ENCODE results near the gene PEA15.

Gene PEA15

DNA sequence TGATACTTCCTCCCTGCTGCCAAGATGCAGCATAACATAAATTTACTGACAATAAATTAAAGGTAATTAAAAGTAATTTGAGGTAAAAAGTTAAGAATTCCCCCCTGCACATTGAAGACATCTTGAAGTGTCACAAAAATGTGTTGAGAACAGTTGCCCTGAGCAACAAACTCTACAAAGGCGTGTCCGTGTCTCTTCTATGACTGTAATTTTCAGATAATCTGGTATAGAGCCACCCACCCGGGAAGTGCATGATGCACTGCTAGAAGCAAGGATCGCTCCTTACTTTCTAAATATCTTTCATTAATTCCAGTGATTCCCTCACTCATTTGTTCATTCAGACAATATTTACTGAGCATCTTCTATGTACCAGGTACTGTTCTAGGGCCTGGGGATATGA, 25.8 kb upstream of the PEA15 start:
- Histone ChIP-seq H3K4me2 (ENCODE audit: low read length) (no peak overlapping the region), H3K9me3 (ENCODE audit: low read length) (no peaks in the 10 kb centered on the region), H2AFZ (ENCODE audit: low read length) (no peak overlapping the region), H3K27ac (ENCODE audit: low read depth, low read length, poor library complexity, severe bottlenecking) (no peak overlapping the region), H4K20me1 (ENCODE audit: insufficient read depth, low read length) (no peaks in the 10 kb centered on the region), H3K79me2 (ENCODE audit: insufficient read depth, low read length) (no peaks in the 10 kb centered on the region), H3K9ac (ENCODE audit: low read length) (no peak overlapping the region), H3K4me3 (ENCODE audit: low read depth, low read length, poor library complexity, severe bottlenecking) (no peak overlapping the region), H3K4me1 (ENCODE audit: insufficient read depth, low read length, severe bottlenecking) (no peaks in the 10 kb centered on the region), H3K9me2 (ENCODE audit: low read depth, low read length) (no peaks in the 10 kb centered on the region), H3F3A (ENCODE audit: insufficient read depth, low read length) (no peaks in the 10 kb centered on the region), H3K36me3 (ENCODE audit: insufficient read depth, low read length) (no peaks in the 10 kb centered on the region), H3K27me3 (ENCODE audit: insufficient read depth, low read length) (peaks cover 3% of the 10 kb centered on the region; the same call in 1 of the 2 replicates)
- TF ChIP-seq, protein P1, sequence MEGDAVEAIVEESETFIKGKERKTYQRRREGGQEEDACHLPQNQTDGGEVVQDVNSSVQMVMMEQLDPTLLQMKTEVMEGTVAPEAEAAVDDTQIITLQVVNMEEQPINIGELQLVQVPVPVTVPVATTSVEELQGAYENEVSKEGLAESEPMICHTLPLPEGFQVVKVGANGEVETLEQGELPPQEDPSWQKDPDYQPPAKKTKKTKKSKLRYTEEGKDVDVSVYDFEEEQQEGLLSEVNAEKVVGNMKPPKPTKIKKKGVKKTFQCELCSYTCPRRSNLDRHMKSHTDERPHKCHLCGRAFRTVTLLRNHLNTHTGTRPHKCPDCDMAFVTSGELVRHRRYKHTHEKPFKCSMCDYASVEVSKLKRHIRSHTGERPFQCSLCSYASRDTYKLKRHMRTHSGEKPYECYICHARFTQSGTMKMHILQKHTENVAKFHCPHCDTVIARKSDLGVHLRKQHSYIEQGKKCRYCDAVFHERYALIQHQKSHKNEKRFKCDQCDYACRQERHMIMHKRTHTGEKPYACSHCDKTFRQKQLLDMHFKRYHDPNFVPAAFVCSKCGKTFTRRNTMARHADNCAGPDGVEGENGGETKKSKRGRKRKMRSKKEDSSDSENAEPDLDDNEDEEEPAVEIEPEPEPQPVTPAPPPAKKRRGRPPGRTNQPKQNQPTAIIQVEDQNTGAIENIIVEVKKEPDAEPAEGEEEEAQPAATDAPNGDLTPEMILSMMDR (IDR thresholded peaks at IDR 0.05; ENCODE audit: low read length): no peak
- TF ChIP-seq EZH2 (IDR thresholded peaks at IDR 0.05; ENCODE audit: borderline replicate concordance, low read length): no peak

DNA sequence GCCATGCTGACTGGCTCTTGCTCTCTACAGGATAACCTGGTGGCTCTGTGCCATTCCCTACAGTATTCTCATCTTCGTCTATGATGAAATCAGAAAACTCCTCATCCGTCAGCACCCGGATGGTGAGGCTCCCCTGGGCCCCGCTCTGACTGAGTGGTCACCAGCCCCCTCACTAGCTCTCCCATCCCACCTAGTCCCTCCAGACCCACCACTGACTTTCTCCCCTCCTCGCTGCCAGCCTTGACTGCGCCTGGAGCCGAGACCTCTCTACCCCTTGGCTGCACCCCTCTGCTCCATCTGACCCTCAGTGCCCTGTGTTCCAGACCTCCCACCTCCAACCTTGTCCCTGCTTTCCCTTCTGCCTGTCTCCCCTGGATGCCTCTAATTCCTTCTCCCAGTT, 18.9 kb upstream of the PEA15 start:
- H3K9ac ChIP-seq (ENCODE audit: low read length): no peak overlapping the region
- no peaks in the 10 kb centered on the region for H3F3A ChIP-seq (ENCODE audit: insufficient read depth, low read length)
- H3K36me3 ChIP-seq (ENCODE audit: insufficient read depth, low read length): no peaks in the 10 kb centered on the region
- no peak overlapping the region for H2AFZ ChIP-seq (ENCODE audit: low read length)
- H3K9me3 ChIP-seq (ENCODE audit: low read length): no peaks in the 10 kb centered on the region
- no peaks in the 10 kb centered on the region for H3K27me3 ChIP-seq (ENCODE audit: insufficient read depth, low read length)
- no peak overlapping the region for H3K27ac ChIP-seq (ENCODE audit: low read depth, low read length, poor library complexity, severe bottlenecking)
- H4K20me1 ChIP-seq (ENCODE audit: insufficient read depth, low read length): no peaks in the 10 kb centered on the region
- TF ChIP-seq EZH2 (IDR thresholded peaks at IDR 0.05; ENCODE audit: borderline replicate concordance, low read length): no peak
- TF ChIP-seq, protein P1 (IDR thresholded peaks at IDR 0.05; ENCODE audit: low read length): no peak
- H3K9me2 ChIP-seq (ENCODE audit: low read depth, low read length): no peaks in the 10 kb centered on the region
- no peaks in the 10 kb centered on the region for H3K79me2 ChIP-seq (ENCODE audit: insufficient read depth, low read length)
- H3K4me3 ChIP-seq (ENCODE audit: low read depth, low read length, poor library complexity, severe bottlenecking): no peak overlapping the region
- no peak overlapping the region for H3K4me2 ChIP-seq (ENCODE audit: low read length)
- H3K4me1 ChIP-seq (ENCODE audit: insufficient read depth, low read length, severe bottlenecking): no peaks in the 10 kb centered on the region

DNA sequence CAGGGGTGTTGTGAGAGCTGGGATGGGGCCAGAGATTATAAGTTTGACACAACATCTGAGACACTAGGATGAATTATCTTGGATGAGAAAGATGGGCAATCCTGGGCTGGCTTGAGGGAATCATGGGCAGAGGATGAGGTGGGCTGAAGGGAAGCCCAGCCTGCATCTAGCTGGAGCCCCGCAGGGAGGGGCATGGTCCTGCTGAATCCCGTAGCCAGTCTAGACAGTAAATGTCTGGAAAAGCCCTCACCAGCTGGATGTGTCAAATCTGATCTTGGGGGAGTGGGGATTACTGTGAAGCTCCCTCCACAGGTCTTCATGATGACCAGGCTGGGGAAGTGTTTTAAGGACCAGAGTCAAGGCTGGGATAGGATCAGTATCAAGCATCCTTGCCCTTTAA, 18.5 kb upstream of the PEA15 start:
- Histone ChIP-seq H3K79me2 (ENCODE audit: insufficient read depth, low read length) (no peaks in the 10 kb centered on the region), H3K9ac (ENCODE audit: low read length) (no peak overlapping the region), H3K36me3 (ENCODE audit: insufficient read depth, low read length) (no peaks in the 10 kb centered on the region), H3K9me2 (ENCODE audit: low read depth, low read length) (no peaks in the 10 kb centered on the region), H3K27me3 (ENCODE audit: insufficient read depth, low read length) (no peaks in the 10 kb centered on the region), H3K4me3 (ENCODE audit: low read depth, low read length, poor library complexity, severe bottlenecking) (no peak overlapping the region), H3K4me1 (ENCODE audit: insufficient read depth, low read length, severe bottlenecking) (no peaks in the 10 kb centered on the region), H3K4me2 (ENCODE audit: low read length) (no peak overlapping the region), H3K27ac (ENCODE audit: low read depth, low read length, poor library complexity, severe bottlenecking) (no peak overlapping the region), H3F3A (ENCODE audit: insufficient read depth, low read length) (no peaks in the 10 kb centered on the region), H4K20me1 (ENCODE audit: insufficient read depth, low read length) (no peaks in the 10 kb centered on the region), H2AFZ (ENCODE audit: low read length) (no peak overlapping the region), H3K9me3 (ENCODE audit: low read length) (no peaks in the 10 kb centered on the region)
- TF ChIP-seq EZH2 (IDR thresholded peaks at IDR 0.05; ENCODE audit: borderline replicate concordance, low read length): no peak
- TF ChIP-seq, protein P1 (IDR thresholded peaks at IDR 0.05; ENCODE audit: low read length): no peak

Measured in OCI-LY1 (cell line).